Measurements from ENCODE around the gene FER. TPM values are rescaled to one million over a fixed set of nuclear protein-coding genes. Genes with fewer than 3 reads are reported as not detected.
"Not testable (repeated sequence)": the region's sequence is repeated elsewhere in the genome, so short reads cannot be mapped to it uniquely, and the experiment has no call there.

FER gene
- 10.8 and 19.0 TPM in 2 replicates for polyA plus RNA-seq (2011; rRNA removed)
- polyA minus RNA-seq (2011; rRNA and poly(A)+ RNA removed), result 31.5 and 59.3 TPM in 2 replicates

GRCh38 chr5:108747774-108748400 is at the start of gene FER:
Gene FER, plus strand, starts transcription at chr5:108747897. Its CDS starts 50,286 bp downstream, at chr5:108798183.
- TF ChIP-seq, protein P1, sequence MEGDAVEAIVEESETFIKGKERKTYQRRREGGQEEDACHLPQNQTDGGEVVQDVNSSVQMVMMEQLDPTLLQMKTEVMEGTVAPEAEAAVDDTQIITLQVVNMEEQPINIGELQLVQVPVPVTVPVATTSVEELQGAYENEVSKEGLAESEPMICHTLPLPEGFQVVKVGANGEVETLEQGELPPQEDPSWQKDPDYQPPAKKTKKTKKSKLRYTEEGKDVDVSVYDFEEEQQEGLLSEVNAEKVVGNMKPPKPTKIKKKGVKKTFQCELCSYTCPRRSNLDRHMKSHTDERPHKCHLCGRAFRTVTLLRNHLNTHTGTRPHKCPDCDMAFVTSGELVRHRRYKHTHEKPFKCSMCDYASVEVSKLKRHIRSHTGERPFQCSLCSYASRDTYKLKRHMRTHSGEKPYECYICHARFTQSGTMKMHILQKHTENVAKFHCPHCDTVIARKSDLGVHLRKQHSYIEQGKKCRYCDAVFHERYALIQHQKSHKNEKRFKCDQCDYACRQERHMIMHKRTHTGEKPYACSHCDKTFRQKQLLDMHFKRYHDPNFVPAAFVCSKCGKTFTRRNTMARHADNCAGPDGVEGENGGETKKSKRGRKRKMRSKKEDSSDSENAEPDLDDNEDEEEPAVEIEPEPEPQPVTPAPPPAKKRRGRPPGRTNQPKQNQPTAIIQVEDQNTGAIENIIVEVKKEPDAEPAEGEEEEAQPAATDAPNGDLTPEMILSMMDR (IDR thresholded peaks at IDR 0.05; ENCODE audit: low read depth, low read length), result no peak
- ChIA-PET CTCF (interaction anchor here (0.7 to 1.0 kb wide), 2 partner anchors 20 to 68 kb away, joined by 3 to 5 read pairs; no protein-coding TSS in a partner anchor), POLR2A (interaction anchor here (0.6 to 1.4 kb wide), 7 partner anchors 20 to 662 kb away, joined by 3 to 28 read pairs (median 3); partner anchors contain the start of gene PJA2)
- Histone ChIP-seq H3K4me3 (ENCODE audit: low read depth, low read length) (peak within 1 kb of the TSS; percentile 83), H3K27ac (ENCODE audit: low read depth, low read length) (peak within 1 kb of the TSS; percentile 99), H3K27me3 (ENCODE audit: control insufficient read depth, insufficient read depth, low read length) (no peaks in the 10 kb centered on the region), H3K9me3 (ENCODE audit: control insufficient read depth, insufficient read depth, low read length) (no peaks in the 10 kb centered on the region)
- DNase-seq (ENCODE audit: low read depth, low spot score), result no peak

DNA sequence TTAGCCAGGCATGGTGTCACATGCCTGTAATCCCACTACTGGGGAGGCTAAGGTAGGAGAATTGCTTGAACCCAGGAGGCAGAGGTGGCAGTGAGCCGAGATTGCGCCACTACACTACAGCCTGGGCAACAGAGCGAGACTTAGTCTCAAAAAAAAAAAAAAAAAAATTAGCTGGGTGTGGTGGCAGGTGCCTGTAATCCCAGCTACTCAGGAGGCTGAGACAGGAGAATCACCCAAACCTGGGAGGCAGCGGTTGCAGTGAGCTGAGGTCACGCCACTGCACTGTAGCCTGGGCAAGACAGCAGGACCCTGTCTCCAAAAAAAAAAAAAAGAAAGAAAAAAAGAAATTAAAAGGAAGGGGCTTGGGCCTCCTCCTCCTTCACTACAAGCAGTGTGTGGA is 47.3 kb upstream of the FER start:
- CTCF ChIA-PET; H3K9me3 ChIP-seq (ENCODE audit: control insufficient read depth, insufficient read depth, low read length); DNase-seq (ENCODE audit: low read depth, low spot score); H3K27ac ChIP-seq (ENCODE audit: low read depth, low read length); H3K27me3 ChIP-seq (ENCODE audit: control insufficient read depth, insufficient read depth, low read length); H3K4me3 ChIP-seq (ENCODE audit: low read depth, low read length): not testable (repeated sequence)
- POLR2A ChIA-PET, result interaction anchor here (0.7 kb wide), 1 partner anchor 48 kb away, joined by 3 read pairs; the partner anchor contains the start of gene FER

DNA sequence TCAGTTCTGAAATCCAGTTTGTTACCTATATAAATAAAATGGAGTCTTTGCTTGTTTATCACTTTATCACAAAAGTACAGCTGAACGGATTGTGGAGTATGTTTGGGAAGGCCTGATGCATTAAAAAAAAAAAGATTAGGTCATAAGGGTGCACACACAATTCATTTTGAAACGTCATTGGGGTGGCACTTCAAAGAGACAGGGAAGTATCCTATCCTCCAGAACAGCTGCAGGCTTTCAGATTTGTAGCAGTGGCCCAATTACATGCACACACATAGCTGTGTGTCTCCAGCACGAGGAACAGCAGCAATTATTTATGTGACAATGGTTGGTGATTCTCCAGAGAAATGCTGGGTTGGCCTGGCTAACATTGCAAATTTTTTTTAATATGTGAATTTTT is 46.8 kb upstream of the FER start:
- no peaks in the 10 kb centered on the region for H3K27me3 ChIP-seq (ENCODE audit: control insufficient read depth, insufficient read depth, low read length)
- no peak overlapping the region for H3K4me3 ChIP-seq (ENCODE audit: low read depth, low read length)
- TF ChIP-seq, protein P1 (IDR thresholded peaks at IDR 0.05; ENCODE audit: low read depth, low read length), result no peak
- no peaks in the 10 kb centered on the region for H3K9me3 ChIP-seq (ENCODE audit: control insufficient read depth, insufficient read depth, low read length)
- no peak overlapping the region for H3K27ac ChIP-seq (ENCODE audit: low read depth, low read length)
- no peak for DNase-seq (ENCODE audit: low read depth, low spot score)
- ChIA-PET CTCF (no interaction called here), POLR2A (interaction anchor here (0.7 kb wide), 1 partner anchor 47 kb away, joined by 3 read pairs; the partner anchor contains the start of gene FER)

DNA sequence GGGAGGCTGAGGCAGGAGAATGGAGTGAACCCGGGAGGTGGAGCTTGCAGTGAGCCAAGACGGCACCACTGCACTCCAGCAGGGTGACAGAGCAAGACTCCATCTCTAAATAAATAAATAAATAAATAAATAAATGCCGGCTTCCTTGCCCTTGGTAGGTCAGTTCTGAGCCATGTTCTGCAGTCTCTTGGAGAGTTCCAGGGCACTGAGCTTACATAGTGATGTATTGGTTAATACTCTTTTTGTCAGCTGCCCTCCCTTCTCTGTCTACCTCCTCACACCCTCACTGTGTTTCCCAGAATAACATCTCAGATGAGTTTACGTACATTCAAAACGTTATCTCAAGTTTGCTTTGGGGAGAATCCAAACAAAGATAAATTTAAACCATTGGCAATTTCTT is 45.2 kb upstream of the FER start:
- POLR2A ChIA-PET, result no interaction called here
- no peak overlapping the region for H3K4me3 ChIP-seq (ENCODE audit: low read depth, low read length)

GRCh38 chr5:108703313-108703712 is 44.4 kb upstream of the FER start:
- Histone ChIP-seq H3K27ac (ENCODE audit: low read depth, low read length) (no peak overlapping the region), H3K4me3 (ENCODE audit: low read depth, low read length) (no peak overlapping the region), H3K27me3 (ENCODE audit: control insufficient read depth, insufficient read depth, low read length) (no peaks in the 10 kb centered on the region), H3K9me3 (ENCODE audit: control insufficient read depth, insufficient read depth, low read length) (no peaks in the 10 kb centered on the region)
- TF ChIP-seq, protein P1 (IDR thresholded peaks at IDR 0.05; ENCODE audit: low read depth, low read length), result no peak
- CTCF ChIA-PET, result no interaction called here
- DNase-seq (ENCODE audit: low read depth, low spot score), result no peak
- POLR2A ChIA-PET, result no interaction called here

More for the DNA sequence above, 45.2 kb upstream of the FER start:
- TF ChIP-seq, protein P1 (IDR thresholded peaks at IDR 0.05; ENCODE audit: low read depth, low read length), result no peak
- no peak for DNase-seq (ENCODE audit: low read depth, low spot score)
- no peak overlapping the region for H3K27ac ChIP-seq (ENCODE audit: low read depth, low read length)
- H3K9me3 ChIP-seq (ENCODE audit: control insufficient read depth, insufficient read depth, low read length), result no peaks in the 10 kb centered on the region
- CTCF ChIA-PET, result no interaction called here
- no peaks in the 10 kb centered on the region for H3K27me3 ChIP-seq (ENCODE audit: control insufficient read depth, insufficient read depth, low read length)

Measured in AG04450 (cell line).